HepG2 (cell line): ENCODE data around the gene CD248.

ENCODE experiments used
- CTCF ChIP-seq: sonication (generic); formaldehyde crosslinking; IDR thresholded peaks from 2 replicates; pipeline ENCODE4 v1.5.0; 2020; ENCODE audit warnings: mild to moderate bottlenecking, missing genetic modification reagents, moderate library complexity
- MYNN ChIP-seq: sonication (generic); formaldehyde crosslinking; IDR thresholded peaks from 2 replicates; pipeline ENCODE4 v1.4.0; 2020; ENCODE audit warnings: mild to moderate bottlenecking, low read depth, missing genetic modification reagents

- TF ChIP-seq CTCF (0 out of 2 replicates have a peak, but pooled peaks have one; percentile 9), MYNN (CRISPR knock-in tag) (no peak)
Measured at GRCh38 chr11:66326261-66327111, 9.6 kb upstream of the CD248 start.
